HG03066 (cell line): ENCODE results near the gene TMEM139.

Experiments used
- ATAC-seq: cut with Tn5 transposase; IDR thresholded peaks from one replicate; pipeline ENCODE4 v1.9.1; 2021; ENCODE audit warnings: low read depth; ENCODE audit not compliant: unreplicated experiment

TMEM139 gene

DNA sequence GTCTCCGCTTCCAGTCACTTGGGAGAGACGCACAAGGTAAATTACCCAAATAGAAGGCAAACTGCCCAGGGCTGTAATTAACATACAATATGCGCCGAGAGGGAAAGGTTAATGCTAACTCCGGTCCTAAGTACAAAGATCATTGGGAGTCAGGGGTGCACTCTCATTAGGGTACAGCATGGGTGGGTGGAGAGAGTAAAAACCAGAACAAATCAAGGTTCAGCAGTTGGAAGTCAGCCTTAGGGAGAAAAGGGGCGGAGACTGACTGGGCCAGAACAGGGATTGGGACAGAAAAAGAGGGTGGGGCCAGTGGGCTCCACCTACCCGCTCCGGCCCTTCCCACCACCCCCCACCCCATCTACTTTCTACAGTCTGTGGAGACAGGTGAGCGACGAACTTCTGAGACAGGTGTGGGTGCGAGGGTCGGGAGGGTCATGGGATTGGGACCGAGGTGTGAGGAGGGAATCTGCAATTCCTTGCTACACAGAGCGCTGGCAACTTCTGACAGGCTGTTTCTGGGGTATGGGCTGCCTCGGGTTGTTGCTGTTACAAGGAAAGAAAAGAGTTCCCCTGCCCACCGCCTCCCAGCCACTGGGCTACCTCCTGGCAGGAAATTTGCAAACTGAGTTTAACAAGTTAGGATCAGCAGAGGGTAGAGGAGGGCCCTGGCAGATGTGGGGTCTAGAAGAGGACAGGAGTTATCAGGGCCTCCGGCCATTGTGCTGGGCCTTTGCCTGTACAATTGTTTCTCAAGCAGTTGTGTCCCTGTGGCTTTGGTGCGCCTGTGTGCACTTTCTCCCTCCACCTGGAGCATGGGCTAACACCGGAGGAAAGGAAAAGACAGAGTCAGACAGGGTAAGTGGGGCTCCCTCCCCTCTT lies at the start of gene TMEM139:
TMEM139 (plus strand) TSS at position 368 of the 879 bp plus-strand sequence. CDS start 1,000 bp downstream, outside the sequence.
- ATAC-seq: no peak

GRCh38 chr7:143235561-143235960 lies 49.2 kb upstream of the TMEM139 start:
- no peak for ATAC-seq

- no peak for ATAC-seq
These were observed 48.3 kb upstream of the TMEM139 start for GRCh38 chr7:143236408-143236990.

- ATAC-seq: no peak
These were observed 47.4 kb upstream of the TMEM139 start for GRCh38 chr7:143237366-143237765.

GRCh38 chr7:143238289-143238980 lies 46.3 kb upstream of the TMEM139 start:
- no peak for ATAC-seq

- ATAC-seq: no peak
These were observed 44.9 kb upstream of the TMEM139 start for GRCh38 chr7:143239813-143240212.

- peak; percentile 97 for ATAC-seq
These were observed 44.2 kb upstream of the TMEM139 start for GRCh38 chr7:143240291-143241168.

DNA sequence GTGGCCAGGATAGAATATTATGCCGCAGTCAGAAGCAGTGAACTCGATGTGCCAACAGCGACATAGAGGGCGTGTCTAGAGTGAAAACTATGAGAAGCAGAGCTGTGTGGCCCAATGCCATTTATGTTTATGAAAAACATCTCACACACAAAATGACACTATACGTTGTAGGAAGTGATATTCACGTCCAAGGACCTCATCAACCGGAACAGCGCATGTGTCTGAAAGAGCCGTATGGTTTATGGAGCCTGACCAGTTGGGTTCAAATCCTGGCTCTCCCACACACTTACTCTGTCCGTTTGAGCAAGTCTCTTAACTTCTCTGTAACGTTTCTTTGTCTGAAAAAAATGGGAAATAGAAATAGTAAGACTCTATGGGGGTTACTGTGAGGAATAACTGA lies 42.5 kb upstream of the TMEM139 start:
- no peak for ATAC-seq

GRCh38 chr7:143243111-143243510 lies 41.6 kb upstream of the TMEM139 start:
- no peak for ATAC-seq

DNA sequence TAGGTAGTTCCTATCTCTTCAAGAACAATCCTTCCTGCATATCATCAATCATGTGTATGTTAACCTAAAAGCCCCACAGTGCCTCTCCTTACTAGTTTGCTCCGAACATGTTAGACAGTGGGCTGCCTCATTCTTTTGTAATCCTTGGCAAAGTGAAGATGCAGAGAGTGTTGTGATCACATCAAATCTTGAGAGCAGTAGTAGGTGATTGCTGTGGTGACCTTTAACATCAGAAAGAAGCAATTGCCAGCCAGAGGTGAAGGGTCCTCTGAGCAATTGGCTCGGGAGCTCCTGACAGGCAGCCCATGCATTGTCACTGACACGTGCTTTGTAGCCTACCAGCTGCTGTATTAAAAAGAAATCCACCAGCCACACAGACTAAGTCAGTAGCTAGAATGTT lies 41.1 kb upstream of the TMEM139 start:
- ATAC-seq: no peak

DNA sequence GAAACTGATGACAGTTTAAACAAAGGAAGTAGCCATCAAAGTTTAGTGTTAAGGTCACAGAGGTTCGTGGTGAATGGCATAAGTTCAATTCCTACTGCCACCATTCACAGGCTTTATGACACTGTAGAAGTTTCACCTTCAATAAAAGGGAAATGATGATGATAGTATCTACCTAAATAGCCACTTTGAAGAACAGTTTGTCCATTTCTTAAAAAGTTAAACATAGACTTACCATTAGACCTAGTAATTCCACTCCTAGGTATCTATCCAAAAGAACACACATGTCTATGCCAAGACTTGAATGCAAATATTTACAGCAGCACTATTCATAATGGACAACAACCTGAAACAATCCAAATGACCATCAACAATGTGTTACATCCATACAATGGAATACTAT lies 40.4 kb upstream of the TMEM139 start:
- ATAC-seq: no peak

GRCh38 chr7:143245123-143245522 lies 39.6 kb upstream of the TMEM139 start:
- no peak for ATAC-seq

DNA sequence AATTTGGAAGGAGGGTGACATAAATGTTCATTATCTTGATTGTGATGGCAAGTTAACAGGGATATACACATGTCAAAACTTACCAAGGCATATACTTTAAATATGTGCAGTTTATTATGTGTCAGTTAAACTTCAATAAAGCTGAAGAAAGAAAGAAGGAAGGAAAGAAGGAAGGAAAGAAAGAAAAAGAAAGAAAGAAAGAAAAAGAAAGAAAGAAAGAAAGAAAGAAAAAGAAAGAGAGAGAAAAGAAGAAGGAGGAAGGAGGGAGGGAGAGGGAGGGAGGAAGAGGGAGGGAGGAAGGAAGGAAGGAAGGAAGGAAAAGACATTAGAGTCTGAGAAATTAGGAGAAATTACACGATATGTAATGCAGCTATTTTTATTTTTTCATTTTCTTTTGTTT lies 37.4 kb upstream of the TMEM139 start:
- no peak for ATAC-seq

GRCh38 chr7:143248761-143249354 lies 35.9 kb upstream of the TMEM139 start:
- no peak for ATAC-seq

DNA sequence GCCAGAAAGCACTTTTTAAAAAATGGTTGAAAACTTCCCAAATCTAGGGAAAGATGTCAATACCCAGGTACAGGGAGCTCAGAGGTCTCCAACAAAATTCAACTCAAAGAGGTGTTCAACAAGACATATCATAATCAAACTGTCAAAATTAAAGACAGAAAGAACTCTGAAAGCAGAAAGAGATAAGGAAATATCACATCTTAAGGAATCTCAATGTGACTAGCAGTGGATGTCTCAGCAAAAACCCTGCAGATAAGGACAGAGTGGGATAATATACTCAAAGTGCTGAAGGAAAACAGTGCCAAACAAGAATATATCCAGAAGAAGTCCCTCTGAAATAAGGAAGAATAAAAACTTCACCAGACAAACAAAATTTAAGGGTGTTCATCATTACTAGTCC lies 34.6 kb upstream of the TMEM139 start:
- ATAC-seq: no peak

GRCh38 chr7:143250822-143251221 lies 33.9 kb upstream of the TMEM139 start:
- no peak for ATAC-seq

GRCh38 chr7:143252006-143252405 lies 32.8 kb upstream of the TMEM139 start:
- ATAC-seq: no peak

GRCh38 chr7:143255564-143255963 lies 29.2 kb upstream of the TMEM139 start:
- ATAC-seq: no peak

- no peak for ATAC-seq
These were observed 28.4 kb upstream of the TMEM139 start for GRCh38 chr7:143256325-143256724.

DNA sequence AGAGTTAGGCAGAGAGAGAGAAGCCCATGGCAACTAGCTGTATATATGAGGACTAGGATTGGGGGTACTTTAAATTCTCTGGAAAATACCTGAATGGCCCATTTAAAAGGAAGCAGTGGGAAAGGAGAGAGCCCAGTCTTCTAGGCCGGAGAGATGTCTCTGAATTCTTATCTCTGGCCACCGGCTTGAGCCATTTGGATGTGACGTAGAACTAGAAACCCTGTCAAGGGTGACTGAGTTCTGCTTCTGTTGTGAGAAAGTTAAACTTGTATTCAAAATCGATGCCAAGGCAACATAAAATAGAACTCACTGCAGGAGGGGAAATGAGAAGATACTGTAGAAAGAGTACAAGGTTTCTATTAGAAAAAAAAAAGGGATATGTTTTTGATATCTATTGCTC lies 27.8 kb upstream of the TMEM139 start:
- ATAC-seq: peak; percentile 73
